Ovary (tissue), 3 donors: ENCODE results near the gene MIX23.

Source experiments
- EP300 ChIP-seq: sonication (generic); formaldehyde crosslinking; IDR thresholded peaks from one replicate; pipeline ENCODE4 v1.6.1; 2017; ENCODE audit warnings: antibody characterized with exemption
- POLR2A ChIP-seq: fragments of 450-650 bp; IDR thresholded peaks from one replicate; pipeline ENCODE4 v1.6.1; 2017; ENCODE audit warnings: antibody characterized with exemption, mild to moderate bottlenecking, moderate library complexity
- TF ChIP-seq, protein P1 (sequence below), 3 donors: fragments of 450-650 bp in 2 of 3; fragments of 200-600 bp in 1 of 3; IDR thresholded peaks; one replicate each; pipeline versions ENCODE4 v1.5.1 to v1.8.0; 2016 to 2022; ENCODE audit warnings: antibody characterized with exemption in 3 of 3, mild to moderate bottlenecking in 1 of 3
- donor health status: DM: no; HTN: no; CAD: no.

GRCh38 chr3:122315619-122316018 lies 67.4 kb downstream of the MIX23 start:
- TF ChIP-seq EP300 (no peak), POLR2A (no peak)
- TF ChIP-seq, protein P1, sequence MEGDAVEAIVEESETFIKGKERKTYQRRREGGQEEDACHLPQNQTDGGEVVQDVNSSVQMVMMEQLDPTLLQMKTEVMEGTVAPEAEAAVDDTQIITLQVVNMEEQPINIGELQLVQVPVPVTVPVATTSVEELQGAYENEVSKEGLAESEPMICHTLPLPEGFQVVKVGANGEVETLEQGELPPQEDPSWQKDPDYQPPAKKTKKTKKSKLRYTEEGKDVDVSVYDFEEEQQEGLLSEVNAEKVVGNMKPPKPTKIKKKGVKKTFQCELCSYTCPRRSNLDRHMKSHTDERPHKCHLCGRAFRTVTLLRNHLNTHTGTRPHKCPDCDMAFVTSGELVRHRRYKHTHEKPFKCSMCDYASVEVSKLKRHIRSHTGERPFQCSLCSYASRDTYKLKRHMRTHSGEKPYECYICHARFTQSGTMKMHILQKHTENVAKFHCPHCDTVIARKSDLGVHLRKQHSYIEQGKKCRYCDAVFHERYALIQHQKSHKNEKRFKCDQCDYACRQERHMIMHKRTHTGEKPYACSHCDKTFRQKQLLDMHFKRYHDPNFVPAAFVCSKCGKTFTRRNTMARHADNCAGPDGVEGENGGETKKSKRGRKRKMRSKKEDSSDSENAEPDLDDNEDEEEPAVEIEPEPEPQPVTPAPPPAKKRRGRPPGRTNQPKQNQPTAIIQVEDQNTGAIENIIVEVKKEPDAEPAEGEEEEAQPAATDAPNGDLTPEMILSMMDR (IDR thresholded peaks at IDR 0.05): no peak
